ENCODE results near the gene SELENOV. TPM values are rescaled to one million over a fixed set of nuclear protein-coding genes. Genes with fewer than 3 reads are reported as not detected.

Gene SELENOV
- total and polyA plus RNA-seq, 2 donors, result 0.37 TPM; not detected in 1

GRCh38 chr19:39499932-39500331 is 15.0 kb upstream of the SELENOV start:
- DNase-seq (ENCODE audit: extremely low spot score), result no peak

GRCh38 chr19:39500543-39500942 is 14.4 kb upstream of the SELENOV start:
- Histone ChIP-seq H3K36me3 (ENCODE audit: insufficient read depth) (no peaks in the 10 kb centered on the region), H3K4me1 (ENCODE audit: insufficient read depth) (no peaks in the 10 kb centered on the region), H3K4me3 (ENCODE audit: low read depth, low read length) (no peak overlapping the region), H3K27ac (ENCODE audit: low read depth) (no peak overlapping the region)
- no peak for DNase-seq (ENCODE audit: extremely low spot score)
- WGBS, result 42% methylated on average over 4 of the region's 4 CpGs

More at GRCh38 chr19:39499932-39500331, 15.0 kb upstream of the SELENOV start:
- Histone ChIP-seq H3K4me1 (ENCODE audit: insufficient read depth) (no peaks in the 10 kb centered on the region), H3K27ac (ENCODE audit: low read depth) (no peak overlapping the region), H3K36me3 (ENCODE audit: insufficient read depth) (no peaks in the 10 kb centered on the region), H3K4me3 (ENCODE audit: low read depth, low read length) (no peak overlapping the region)
- 83% methylated on average over 8 of the region's 8 CpGs for WGBS

- Histone ChIP-seq H3K27ac (ENCODE audit: low read depth) (no peak overlapping the region), H3K4me1 (ENCODE audit: insufficient read depth) (no peaks in the 10 kb centered on the region), H3K4me3 (ENCODE audit: low read depth, low read length) (no peak overlapping the region), H3K36me3 (ENCODE audit: insufficient read depth) (no peaks in the 10 kb centered on the region)
- WGBS, result 76% methylated on average over 5 of the region's 5 CpGs
- DNase-seq (ENCODE audit: extremely low spot score), result no peak
These were observed 13.6 kb upstream of the SELENOV start for GRCh38 chr19:39501340-39501739.

- Histone ChIP-seq H3K27ac (ENCODE audit: low read depth) (no peak overlapping the region), H3K4me3 (ENCODE audit: low read depth, low read length) (no peak overlapping the region), H3K4me1 (ENCODE audit: insufficient read depth) (no peaks in the 10 kb centered on the region), H3K36me3 (ENCODE audit: insufficient read depth) (no peaks in the 10 kb centered on the region)
- WGBS, result 12% methylated on average over 69 of the region's 69 CpGs
- DNase-seq (ENCODE audit: extremely low spot score), result no peak
These were observed 12.1 kb upstream of the SELENOV start for GRCh38 chr19:39502640-39503417.

- 55% methylated on average over 7 of the region's 7 CpGs for WGBS
- no peak overlapping the region for H3K4me3 ChIP-seq (ENCODE audit: low read depth, low read length)
- H3K36me3 ChIP-seq (ENCODE audit: insufficient read depth), result no peaks in the 10 kb centered on the region
- DNase-seq (ENCODE audit: extremely low spot score), result no peak
- no peak overlapping the region for H3K27ac ChIP-seq (ENCODE audit: low read depth)
- H3K4me1 ChIP-seq (ENCODE audit: insufficient read depth), result no peaks in the 10 kb centered on the region
These were observed 8.4 kb upstream of the SELENOV start for GRCh38 chr19:39506598-39506943.

GRCh38 chr19:39506944-39507714 is 7.8 kb upstream of the SELENOV start:
- Histone ChIP-seq H3K4me3 (ENCODE audit: low read depth, low read length) (peak overlapping the region; percentile 39), H3K4me1 (ENCODE audit: insufficient read depth) (no peaks in the 10 kb centered on the region), H3K27ac (ENCODE audit: low read depth) (no peak overlapping the region), H3K36me3 (ENCODE audit: insufficient read depth) (no peaks in the 10 kb centered on the region)
- no peak for DNase-seq (ENCODE audit: extremely low spot score)
- 2% methylated on average over 96 of the region's 96 CpGs for WGBS

GRCh38 chr19:39507715-39508364 is 7.1 kb upstream of the SELENOV start:
- no peak for DNase-seq (ENCODE audit: extremely low spot score)
- H3K4me1 ChIP-seq (ENCODE audit: insufficient read depth), result no peaks in the 10 kb centered on the region
- H3K27ac ChIP-seq (ENCODE audit: low read depth), result no peak overlapping the region
- no peaks in the 10 kb centered on the region for H3K36me3 ChIP-seq (ENCODE audit: insufficient read depth)
- 33% methylated on average over 24 of the region's 24 CpGs for WGBS
- no peak overlapping the region for H3K4me3 ChIP-seq (ENCODE audit: low read depth, low read length)

- no peak for DNase-seq (ENCODE audit: extremely low spot score)
- WGBS, result 89% methylated on average over 9 of the region's 9 CpGs
- Histone ChIP-seq H3K4me3 (ENCODE audit: low read depth, low read length) (no peak overlapping the region), H3K36me3 (ENCODE audit: insufficient read depth) (no peaks in the 10 kb centered on the region), H3K27ac (ENCODE audit: low read depth) (no peak overlapping the region), H3K4me1 (ENCODE audit: insufficient read depth) (no peaks in the 10 kb centered on the region)
These were observed 6.3 kb upstream of the SELENOV start for GRCh38 chr19:39508629-39509028.

- no peaks in the 10 kb centered on the region for H3K36me3 ChIP-seq (ENCODE audit: insufficient read depth)
- H3K4me1 ChIP-seq (ENCODE audit: insufficient read depth), result no peaks in the 10 kb centered on the region
- no peak overlapping the region for H3K4me3 ChIP-seq (ENCODE audit: low read depth, low read length)
- WGBS, result 59% methylated on average over 2 of the region's 2 CpGs
- no peak overlapping the region for H3K27ac ChIP-seq (ENCODE audit: low read depth)
- no peak for DNase-seq (ENCODE audit: extremely low spot score)
These were observed 5.7 kb upstream of the SELENOV start for GRCh38 chr19:39509233-39509632.

GRCh38 chr19:39512988-39513387 is 2.0 kb upstream of the SELENOV start:
- 57% methylated on average over 2 of the region's 2 CpGs for WGBS
- H3K4me1 ChIP-seq (ENCODE audit: insufficient read depth), result peaks cover 2% of the 10 kb centered on the region
- H3K36me3 ChIP-seq (ENCODE audit: insufficient read depth), result no peaks in the 10 kb centered on the region
- DNase-seq (ENCODE audit: extremely low spot score), result no peak
- no peak overlapping the region for H3K27ac ChIP-seq (ENCODE audit: low read depth)
- H3K4me3 ChIP-seq (ENCODE audit: low read depth, low read length), result no peak overlapping the region

- Histone ChIP-seq H3K4me3 (ENCODE audit: low read depth, low read length) (peak overlapping the region; percentile 12), H3K4me1 (ENCODE audit: insufficient read depth) (peaks cover 2% of the 10 kb centered on the region), H3K27ac (ENCODE audit: low read depth) (no peak overlapping the region), H3K36me3 (ENCODE audit: insufficient read depth) (no peaks in the 10 kb centered on the region)
- DNase-seq (ENCODE audit: extremely low spot score), result no peak
- WGBS, result 1% methylated on average over 44 of the region's 44 CpGs
These were observed 732 bp downstream of the SELENOV start for GRCh38 chr19:39515551-39516191.

GRCh38 chr19:39516270-39516669 is 1.3 kb downstream of the SELENOV start:
- Histone ChIP-seq H3K36me3 (ENCODE audit: insufficient read depth) (no peaks in the 10 kb centered on the region), H3K4me1 (ENCODE audit: insufficient read depth) (peaks cover 2% of the 10 kb centered on the region), H3K27ac (ENCODE audit: low read depth) (no peak overlapping the region), H3K4me3 (ENCODE audit: low read depth, low read length) (no peak overlapping the region)
- WGBS, result 42% methylated on average over 6 of the region's 6 CpGs
- no peak for DNase-seq (ENCODE audit: extremely low spot score)

GRCh38 chr19:39517432-39517831 is 2.5 kb downstream of the SELENOV start:
- DNase-seq (ENCODE audit: extremely low spot score), result no peak
- WGBS, result 60% methylated on average over 3 of the region's 3 CpGs
- H3K4me3 ChIP-seq (ENCODE audit: low read depth, low read length), result no peak overlapping the region
- H3K4me1 ChIP-seq (ENCODE audit: insufficient read depth), result peaks cover 2% of the 10 kb centered on the region
- H3K36me3 ChIP-seq (ENCODE audit: insufficient read depth), result no peaks in the 10 kb centered on the region
- H3K27ac ChIP-seq (ENCODE audit: low read depth), result no peak overlapping the region
